Activated naive CD4-positive, alpha-beta T cell treated with anti-CD3 and anti-CD28 coated beads, Interleukin-2, amount 10 ng/mL, durations not matched to agents 7 days and 5 days (primary cell): ENCODE measurements around the gene MUS81.

Experiments
- CTCF ChIA-PET: fragments of 350-600 bp; sonication (Branson Sonifier 250); formaldehyde crosslinking; loops from one replicate; lab custom pipeline; 2021; ENCODE audit warnings: antibody characterized with exemption; lab: Charles Lee
- DNase-seq: peaks from one replicate; pipeline ENCODE4 v3.0.0-alpha.2; 2020
- H3K27ac Mint-ChIP-seq: one replicate; pipeline ENCODE4 v1.8.0; 2021; ENCODE audit warnings: mild to moderate bottlenecking, moderate library complexity, mixed read lengths
- H3K27me3 Mint-ChIP-seq: one replicate; pipeline ENCODE4 v1.8.0; 2021; ENCODE audit warnings: mild to moderate bottlenecking, mixed read lengths
- H3K36me3 Mint-ChIP-seq: one replicate; pipeline ENCODE4 v1.8.0; 2021; ENCODE audit warnings: mixed read lengths
- H3K4me1 Mint-ChIP-seq: one replicate; pipeline ENCODE4 v1.8.0; 2021; ENCODE audit warnings: mixed read lengths
- H3K4me3 Mint-ChIP-seq: one replicate; pipeline ENCODE4 v1.8.0; 2021; ENCODE audit warnings: mild to moderate bottlenecking, moderate library complexity, mixed read lengths
- H3K9me3 Mint-ChIP-seq: one replicate; pipeline ENCODE4 v1.8.0; 2021; ENCODE audit warnings: mixed read lengths

MUS81 gene

GRCh38 chr11:65868076-65868667 lies 7.9 kb downstream of the MUS81 start:
- Mint-ChIP-seq H3K4me1 (peaks cover 34% of the 10 kb centered on the region), H3K9me3 (no peaks in the 10 kb centered on the region), H3K27me3 (peaks cover 29% of the 10 kb centered on the region), H3K27ac (no peak overlapping the region), H3K36me3 (peaks cover 31% of the 10 kb centered on the region), H3K4me3 (no peak overlapping the region)
- CTCF ChIA-PET, result interaction anchor here (4.5 to 4.8 kb wide), 2 partner anchors 8 to 17 kb away, joined by 34 to 39 read pairs; partner anchors contain the start of gene MUS81
- DNase-seq, result no peak

GRCh38 chr11:65868907-65869306 lies 8.7 kb downstream of the MUS81 start:
- H3K4me3 Mint-ChIP-seq, result no peak overlapping the region
- H3K9me3 Mint-ChIP-seq, result no peaks in the 10 kb centered on the region
- DNase-seq, result no peak
- H3K36me3 Mint-ChIP-seq, result peaks cover 26% of the 10 kb centered on the region
- H3K27me3 Mint-ChIP-seq, result peaks cover 34% of the 10 kb centered on the region
- H3K27ac Mint-ChIP-seq, result no peak overlapping the region
- CTCF ChIA-PET, result interaction anchor here (3.5 to 4.8 kb wide), 3 partner anchors 8 to 19 kb away, joined by 13 to 39 read pairs (median 34); partner anchors contain the start of genes FIBP and MUS81
- H3K4me1 Mint-ChIP-seq, result peaks cover 37% of the 10 kb centered on the region

GRCh38 chr11:65869643-65870306 lies 9.5 kb downstream of the MUS81 start:
- H3K4me3 Mint-ChIP-seq, result no peak overlapping the region
- CTCF ChIA-PET, result interaction anchor here (3.5 to 4.8 kb wide), 3 partner anchors 9 to 18 kb away, joined by 13 to 39 read pairs (median 34); partner anchors contain the start of genes FIBP and MUS81
- no peaks in the 10 kb centered on the region for H3K9me3 Mint-ChIP-seq
- DNase-seq, result no peak
- H3K36me3 Mint-ChIP-seq, result peaks cover 19% of the 10 kb centered on the region
- H3K27me3 Mint-ChIP-seq, result peaks cover 34% of the 10 kb centered on the region
- H3K4me1 Mint-ChIP-seq, result peaks cover 40% of the 10 kb centered on the region
- no peak overlapping the region for H3K27ac Mint-ChIP-seq

GRCh38 chr11:65870307-65870658 lies 10.1 kb downstream of the MUS81 start:
- H3K27ac Mint-ChIP-seq, result no peak overlapping the region
- H3K4me1 Mint-ChIP-seq, result peaks cover 38% of the 10 kb centered on the region
- H3K36me3 Mint-ChIP-seq, result peaks cover 15% of the 10 kb centered on the region
- H3K27me3 Mint-ChIP-seq, result peaks cover 34% of the 10 kb centered on the region
- no peak for DNase-seq
- CTCF ChIA-PET, result interaction anchor here (3.5 to 4.8 kb wide), 3 partner anchors 10 to 17 kb away, joined by 13 to 39 read pairs (median 34); partner anchors contain the start of genes FIBP and MUS81
- H3K4me3 Mint-ChIP-seq, result no peak overlapping the region
- H3K9me3 Mint-ChIP-seq, result no peaks in the 10 kb centered on the region

DNA sequence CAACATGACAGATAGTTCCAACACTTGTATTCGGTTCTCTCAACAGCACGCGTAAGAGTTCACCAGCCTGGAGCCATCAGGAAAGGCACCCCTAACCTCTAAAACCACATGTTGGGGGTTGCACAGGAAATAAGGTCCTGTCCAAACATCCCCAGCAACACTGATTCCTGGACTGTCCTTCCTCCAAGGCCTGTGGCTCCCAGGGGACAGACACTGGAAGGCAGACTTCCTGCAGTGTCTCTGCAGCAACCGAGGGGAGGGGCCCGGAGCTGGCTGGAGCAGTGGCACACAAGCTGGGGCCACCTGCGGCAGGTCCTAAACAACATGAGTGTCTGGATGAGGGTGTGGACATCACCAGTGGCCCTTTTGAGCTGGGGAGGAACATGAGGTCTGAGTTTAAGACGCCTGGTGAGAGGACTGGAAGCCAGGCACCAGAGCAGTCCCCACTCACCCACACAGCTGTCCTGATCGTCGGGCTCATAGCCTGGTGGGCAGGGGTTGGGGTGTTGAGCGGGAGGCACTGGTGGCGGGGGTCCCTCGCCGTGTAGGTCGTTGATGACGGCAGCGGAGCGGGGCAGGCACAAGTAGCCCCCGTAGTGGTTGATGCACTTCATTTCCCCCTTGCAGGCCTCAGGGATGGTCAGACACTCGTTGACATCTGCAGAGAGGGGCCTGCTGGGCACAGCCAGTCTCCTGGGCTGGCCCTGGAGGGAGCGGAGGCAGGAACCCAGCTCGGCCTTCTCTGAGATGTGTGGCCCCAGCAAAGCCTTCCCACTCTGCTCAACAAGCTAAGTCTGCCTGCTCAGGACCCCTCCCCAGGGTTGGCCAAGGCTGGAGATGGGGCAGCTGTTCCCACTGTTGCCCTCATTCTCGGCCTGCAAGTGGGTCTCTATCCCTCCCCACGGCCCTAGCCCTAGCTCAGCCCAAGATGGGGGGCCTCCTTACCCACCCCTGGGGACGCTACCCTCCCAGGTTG lies 10.8 kb downstream of the MUS81 start:
- Mint-ChIP-seq H3K36me3 (peaks cover 14% of the 10 kb centered on the region), H3K27ac (no peak overlapping the region), H3K4me1 (peaks cover 38% of the 10 kb centered on the region), H3K27me3 (peaks cover 34% of the 10 kb centered on the region), H3K4me3 (no peak overlapping the region), H3K9me3 (no peaks in the 10 kb centered on the region)
- no peak for DNase-seq
- CTCF ChIA-PET, result interaction anchor here (3.5 to 4.8 kb wide), 3 partner anchors 11 to 17 kb away, joined by 13 to 39 read pairs (median 34); partner anchors contain the start of genes FIBP and MUS81

DNA sequence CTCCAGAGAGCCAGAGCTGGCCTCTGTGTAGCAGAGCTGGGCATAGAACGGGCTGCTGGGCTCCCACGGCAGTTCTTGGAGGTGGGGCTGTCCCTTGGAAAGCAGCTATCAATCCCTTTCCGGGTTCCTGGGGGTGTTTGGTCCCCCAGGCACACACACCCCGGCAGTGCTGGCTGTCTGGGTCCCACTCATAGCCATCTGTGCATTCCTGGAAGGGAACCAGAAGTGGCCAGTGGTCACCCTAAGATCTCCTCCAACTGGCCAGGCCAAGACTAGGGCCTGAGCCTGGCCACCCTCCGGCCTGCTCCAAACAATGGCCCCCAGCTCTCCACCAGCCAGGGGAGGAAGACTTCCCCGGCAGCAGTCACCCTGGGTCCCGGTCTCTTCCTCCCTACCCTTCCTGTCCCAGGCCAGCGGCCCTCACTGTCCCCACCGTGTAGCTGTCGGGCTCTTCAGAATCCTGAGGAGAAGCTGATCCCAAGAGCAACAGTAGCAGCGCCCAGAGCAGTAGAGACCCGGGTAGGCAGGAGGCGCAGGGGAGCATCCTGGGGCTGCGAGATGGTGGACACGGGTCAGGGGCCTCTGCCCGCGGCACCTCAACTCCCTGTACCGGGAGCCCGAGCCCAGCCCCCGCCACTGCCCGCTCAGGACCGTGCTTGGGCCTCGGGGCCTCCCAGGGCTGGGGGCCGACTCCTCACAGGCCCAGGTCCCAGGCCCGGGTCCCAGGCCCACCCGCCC lies 11.7 kb downstream of the MUS81 start:
- H3K4me1 Mint-ChIP-seq, result peaks cover 42% of the 10 kb centered on the region
- H3K9me3 Mint-ChIP-seq, result no peaks in the 10 kb centered on the region
- CTCF ChIA-PET, result interaction anchor here (3.5 to 4.8 kb wide), 3 partner anchors 12 to 16 kb away, joined by 13 to 39 read pairs (median 34); partner anchors contain the start of genes FIBP and MUS81
- peak overlapping the region; percentile 37 for H3K4me3 Mint-ChIP-seq
- DNase-seq, result no peak
- H3K27ac Mint-ChIP-seq, result no peak overlapping the region
- H3K36me3 Mint-ChIP-seq, result peaks cover 11% of the 10 kb centered on the region
- H3K27me3 Mint-ChIP-seq, result peaks cover 34% of the 10 kb centered on the region

DNA sequence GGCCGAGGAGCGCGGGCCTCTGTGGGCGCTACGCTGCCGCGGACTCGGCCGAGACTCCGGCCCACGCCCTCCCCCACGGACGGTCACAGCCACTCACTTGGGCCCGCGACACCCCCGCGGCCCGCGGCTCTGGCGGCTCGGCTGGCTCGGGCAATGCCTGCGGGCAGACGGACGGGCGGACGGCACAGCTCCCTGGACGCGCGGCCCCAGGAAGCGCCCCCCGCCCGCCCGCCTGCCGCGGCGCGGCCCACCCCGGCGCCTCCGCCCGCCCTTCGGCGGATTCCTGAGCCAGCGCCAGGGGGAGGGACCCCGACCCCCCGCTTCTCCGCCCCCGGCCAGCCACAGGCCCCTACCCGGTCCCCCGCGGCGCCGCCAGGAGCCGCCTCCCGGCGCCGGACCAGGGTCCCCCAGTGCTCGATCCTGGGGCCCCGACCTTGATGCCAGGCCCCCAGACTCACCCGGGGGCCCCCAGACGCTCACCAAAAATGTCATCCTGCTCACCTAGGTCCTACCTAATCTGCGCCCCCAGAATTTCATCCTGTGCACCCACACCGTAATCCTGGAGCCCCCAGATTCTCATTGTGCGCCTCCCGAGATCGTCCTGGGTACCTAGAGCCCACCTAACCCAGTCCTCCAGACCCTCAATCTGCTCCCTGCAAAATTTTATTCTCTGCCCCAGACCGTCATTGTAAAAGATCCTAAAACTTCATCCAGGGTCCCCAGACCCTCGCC lies 12.5 kb downstream of the MUS81 start, which contains the start of gene EFEMP2:
TSS of gene EFEMP2 (minus strand) at position 215 of the 732 bp plus-strand sequence. CDS start 446 bp downstream, outside the sequence.
- CTCF ChIA-PET, result interaction anchor here (2.0 to 4.8 kb wide), 5 partner anchors 12 to 15 kb away, joined by 8 to 39 read pairs (median 16); partner anchors contain the start of genes FIBP and MUS81
- Mint-ChIP-seq H3K27me3 (peaks cover 34% of the 10 kb centered on the region), H3K36me3 (peaks cover 5% of the 10 kb centered on the region), H3K27ac (peak within 1 kb of the TSS; percentile 75), H3K4me3 (peak within 1 kb of the TSS; percentile 85), H3K9me3 (no peaks in the 10 kb centered on the region), H3K4me1 (peaks cover 47% of the 10 kb centered on the region)
- no peak for DNase-seq

DNA sequence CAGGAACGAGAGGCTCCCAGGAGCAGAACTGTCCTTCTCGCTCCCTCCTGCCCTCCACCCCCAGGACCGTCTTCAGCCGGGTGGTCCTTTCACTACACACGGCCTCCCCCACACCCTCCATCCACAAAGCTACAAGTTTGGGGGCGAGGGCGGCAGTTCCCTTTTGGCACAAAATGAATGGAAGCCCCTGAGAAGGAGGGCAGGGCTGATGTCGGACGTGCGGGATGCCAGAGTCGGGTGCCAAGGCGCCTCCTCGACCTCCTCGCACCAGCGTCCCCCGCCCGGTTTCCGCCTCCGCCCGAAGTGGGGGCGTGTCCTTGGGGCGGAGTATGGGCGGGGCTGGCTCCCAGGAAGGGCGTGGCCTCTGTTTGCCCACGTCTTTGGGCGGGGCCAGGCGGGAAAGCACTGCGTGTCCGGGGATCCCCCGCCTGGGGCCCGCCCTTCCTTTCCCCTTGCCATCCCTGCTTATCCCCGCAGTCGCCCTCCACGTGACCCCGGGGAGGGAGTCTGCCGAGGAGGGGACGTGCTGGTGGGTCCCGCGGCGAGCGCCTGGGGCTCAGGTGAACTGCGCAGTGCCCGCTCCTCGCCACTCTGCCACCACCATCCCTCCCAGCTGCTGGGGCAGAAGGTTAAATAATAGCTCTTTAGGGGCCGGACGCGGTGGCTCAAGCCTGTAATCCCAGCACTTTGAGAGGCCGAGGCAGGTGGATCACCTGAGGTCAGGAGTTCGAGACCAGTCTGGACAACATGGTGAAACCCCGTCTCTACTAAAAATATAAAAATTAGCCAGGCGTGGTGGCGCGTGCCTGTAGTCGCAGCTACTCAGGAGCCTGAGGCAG lies 13.3 kb downstream of the MUS81 start:
- peaks cover 51% of the 10 kb centered on the region for H3K4me1 Mint-ChIP-seq

GRCh38 chr11:65879617-65880016 lies 19.4 kb downstream of the MUS81 start, which contains the start of gene CTSW:
CTSW (plus strand) TSS chr11:65879837; CDS start chr11:65879855, 18 bp downstream.
- H3K4me3 Mint-ChIP-seq, result peak within 1 kb of the TSS; percentile 75
- DNase-seq, result peak; percentile 68
- peak within 1 kb of the TSS; percentile 85 for H3K27ac Mint-ChIP-seq
- H3K4me1 Mint-ChIP-seq, result peaks cover 55% of the 10 kb centered on the region
- H3K27me3 Mint-ChIP-seq, result no peaks in the 10 kb centered on the region
- H3K9me3 Mint-ChIP-seq, result no peaks in the 10 kb centered on the region
- CTCF ChIA-PET, result interaction anchor here (0.6 to 7.8 kb wide), 3 partner anchors 20 to 371 kb away, joined by 3 to 126 read pairs (median 7); partner anchors contain the start of gene MUS81
- H3K36me3 Mint-ChIP-seq, result peaks cover 7% of the 10 kb centered on the region

More for the DNA sequence above, 13.3 kb downstream of the MUS81 start:
- H3K36me3 Mint-ChIP-seq, result peaks cover 3% of the 10 kb centered on the region
- peak overlapping the region; percentile 85 for H3K4me3 Mint-ChIP-seq
- CTCF ChIA-PET, result interaction anchor here (1.6 to 2.1 kb wide), 4 partner anchors 11 to 115 kb away, joined by 3 to 16 read pairs (median 7); partner anchors contain the start of genes FIBP and MUS81
- no peaks in the 10 kb centered on the region for H3K9me3 Mint-ChIP-seq
- H3K27me3 Mint-ChIP-seq, result peaks cover 34% of the 10 kb centered on the region
- peak overlapping the region; percentile 75 for H3K27ac Mint-ChIP-seq
- peak; percentile 96 for DNase-seq

GRCh38 chr11:65880027-65880426 lies 19.8 kb downstream of the MUS81 start:
- Mint-ChIP-seq H3K4me3 (peak overlapping the region; percentile 75), H3K9me3 (no peaks in the 10 kb centered on the region), H3K27ac (no peak overlapping the region), H3K36me3 (peaks cover 11% of the 10 kb centered on the region), H3K4me1 (peaks cover 59% of the 10 kb centered on the region), H3K27me3 (no peaks in the 10 kb centered on the region)
- DNase-seq, result no peak
- CTCF ChIA-PET, result interaction anchor here (0.6 to 7.8 kb wide), 2 partner anchors 108 to 371 kb away, joined by 3 to 126 read pairs; no protein-coding TSS in a partner anchor

- H3K27ac Mint-ChIP-seq, result peak overlapping the region; percentile 85
- DNase-seq, result no peak
- peaks cover 63% of the 10 kb centered on the region for H3K4me1 Mint-ChIP-seq
- no peaks in the 10 kb centered on the region for H3K9me3 Mint-ChIP-seq
- H3K27me3 Mint-ChIP-seq, result no peaks in the 10 kb centered on the region
- peaks cover 19% of the 10 kb centered on the region for H3K36me3 Mint-ChIP-seq
- CTCF ChIA-PET, result interaction anchor here (1.4 to 7.8 kb wide), 3 partner anchors 9 to 107 kb away, joined by 4 to 126 read pairs (median 7); partner anchors contain the start of genes CCDC85B and MUS81
- H3K4me3 Mint-ChIP-seq, result peak overlapping the region; percentile 75
Observed at GRCh38 chr11:65880844-65881421, 20.7 kb downstream of the MUS81 start.
